ENCODE measurements around the gene KCNQ5. TPM values are rescaled to one million over a fixed set of nuclear protein-coding genes. Genes with fewer than 3 reads are reported as not detected.

KCNQ5 gene
- total and polyA plus RNA-seq, 9 donors, result 0.28 to 0.86 (median 0.57) TPM

- H3K9me3 ChIP-seq (replicated peaks; ENCODE audit: control insufficient read depth, low read depth, low read length), result no peaks in the 10 kb centered on the region
- H3K27me3 ChIP-seq (ENCODE audit: control insufficient read depth, insufficient read depth, low read length), result no peaks in the 10 kb centered on the region
- no peak overlapping the region for H3K27ac ChIP-seq (ENCODE audit: low read length)
- no peak overlapping the region for H3K4me3 ChIP-seq (ENCODE audit: low read length)
- 90% methylated on average over 4 of the region's 7 CpGs for WGBS (ENCODE audit: insufficient coverage)
- H3K4me1 ChIP-seq (ENCODE audit: control insufficient read depth, insufficient read depth, low read length), result no peaks in the 10 kb centered on the region
- DNase-seq, result no peak
- H3K36me3 ChIP-seq (ENCODE audit: control insufficient read depth, insufficient read depth, low read length), result no peaks in the 10 kb centered on the region
These were observed 192.1 kb downstream of the KCNQ5 start for GRCh38 chr6:72813807-72814596.

- H3K27ac ChIP-seq (ENCODE audit: low read length), result no peak overlapping the region
- WGBS (ENCODE audit: insufficient coverage), result 100% methylated on average over 1 of the region's 1 CpG
- no peaks in the 10 kb centered on the region for H3K9me3 ChIP-seq (replicated peaks; ENCODE audit: control insufficient read depth, low read depth, low read length)
- no peak overlapping the region for H3K4me3 ChIP-seq (ENCODE audit: low read length)
- no peaks in the 10 kb centered on the region for H3K36me3 ChIP-seq (ENCODE audit: control insufficient read depth, insufficient read depth, low read length)
- H3K4me1 ChIP-seq (ENCODE audit: control insufficient read depth, insufficient read depth, low read length), result no peaks in the 10 kb centered on the region
- no peaks in the 10 kb centered on the region for H3K27me3 ChIP-seq (ENCODE audit: control insufficient read depth, insufficient read depth, low read length)
- DNase-seq, result no peak
These were observed 194.2 kb downstream of the KCNQ5 start for GRCh38 chr6:72816022-72816421.

- H3K4me3 ChIP-seq (ENCODE audit: low read length), result no peak overlapping the region
- no peak for DNase-seq
- no peaks in the 10 kb centered on the region for H3K9me3 ChIP-seq (replicated peaks; ENCODE audit: control insufficient read depth, low read depth, low read length)
- H3K4me1 ChIP-seq (ENCODE audit: control insufficient read depth, insufficient read depth, low read length), result no peaks in the 10 kb centered on the region
- H3K27me3 ChIP-seq (ENCODE audit: control insufficient read depth, insufficient read depth, low read length), result no peaks in the 10 kb centered on the region
- WGBS (ENCODE audit: insufficient coverage), result 100% methylated on average over 1 of the region's 2 CpGs
- H3K36me3 ChIP-seq (ENCODE audit: control insufficient read depth, insufficient read depth, low read length), result no peaks in the 10 kb centered on the region
- H3K27ac ChIP-seq (ENCODE audit: low read length), result no peak overlapping the region
These were observed 195.3 kb downstream of the KCNQ5 start for GRCh38 chr6:72817208-72817607.

- H3K27me3 ChIP-seq (ENCODE audit: control insufficient read depth, insufficient read depth, low read length), result no peaks in the 10 kb centered on the region
- no peak overlapping the region for H3K4me3 ChIP-seq (ENCODE audit: low read length)
- no peaks in the 10 kb centered on the region for H3K36me3 ChIP-seq (ENCODE audit: control insufficient read depth, insufficient read depth, low read length)
- H3K27ac ChIP-seq (ENCODE audit: low read length), result no peak overlapping the region
- H3K9me3 ChIP-seq (replicated peaks; ENCODE audit: control insufficient read depth, low read depth, low read length), result no peaks in the 10 kb centered on the region
- DNase-seq, result no peak
- H3K4me1 ChIP-seq (ENCODE audit: control insufficient read depth, insufficient read depth, low read length), result no peaks in the 10 kb centered on the region
- 86% methylated on average over 2 of the region's 2 CpGs for WGBS (ENCODE audit: insufficient coverage)
These were observed 197.7 kb downstream of the KCNQ5 start for GRCh38 chr6:72819609-72820008.

GRCh38 chr6:72820153-72820552 is 198.3 kb downstream of the KCNQ5 start:
- H3K4me1 ChIP-seq (ENCODE audit: control insufficient read depth, insufficient read depth, low read length), result no peaks in the 10 kb centered on the region
- no CpG with 5 or more reads among the region's 3 CpGs for WGBS (ENCODE audit: insufficient coverage)

GRCh38 chr6:72820906-72821305 is 199.0 kb downstream of the KCNQ5 start:
- DNase-seq, result no peak
- no peak overlapping the region for H3K27ac ChIP-seq (ENCODE audit: low read length)
- WGBS (ENCODE audit: insufficient coverage), result 44% methylated on average over 1 of the region's 1 CpG
- no peaks in the 10 kb centered on the region for H3K9me3 ChIP-seq (replicated peaks; ENCODE audit: control insufficient read depth, low read depth, low read length)
- no peak overlapping the region for H3K4me3 ChIP-seq (ENCODE audit: low read length)
- no peaks in the 10 kb centered on the region for H3K27me3 ChIP-seq (ENCODE audit: control insufficient read depth, insufficient read depth, low read length)
- no peaks in the 10 kb centered on the region for H3K4me1 ChIP-seq (ENCODE audit: control insufficient read depth, insufficient read depth, low read length)
- no peaks in the 10 kb centered on the region for H3K36me3 ChIP-seq (ENCODE audit: control insufficient read depth, insufficient read depth, low read length)

More at GRCh38 chr6:72820153-72820552, 198.3 kb downstream of the KCNQ5 start:
- Histone ChIP-seq H3K27ac (ENCODE audit: low read length) (no peak overlapping the region), H3K36me3 (ENCODE audit: control insufficient read depth, insufficient read depth, low read length) (no peaks in the 10 kb centered on the region), H3K4me3 (ENCODE audit: low read length) (no peak overlapping the region), H3K27me3 (ENCODE audit: control insufficient read depth, insufficient read depth, low read length) (no peaks in the 10 kb centered on the region), H3K9me3 (replicated peaks; ENCODE audit: control insufficient read depth, low read depth, low read length) (no peaks in the 10 kb centered on the region)
- no peak for DNase-seq

- no peak overlapping the region for H3K27ac ChIP-seq (ENCODE audit: low read length)
- H3K9me3 ChIP-seq (replicated peaks; ENCODE audit: control insufficient read depth, low read depth, low read length), result no peaks in the 10 kb centered on the region
These were observed 200.2 kb downstream of the KCNQ5 start for GRCh38 chr6:72822023-72822422.

GRCh38 chr6:72822691-72823090 is 200.8 kb downstream of the KCNQ5 start:
- DNase-seq, result no peak
- Histone ChIP-seq H3K27ac (ENCODE audit: low read length) (no peak overlapping the region), H3K4me3 (ENCODE audit: low read length) (no peak overlapping the region), H3K36me3 (ENCODE audit: control insufficient read depth, insufficient read depth, low read length) (no peaks in the 10 kb centered on the region), H3K9me3 (replicated peaks; ENCODE audit: control insufficient read depth, low read depth, low read length) (no peaks in the 10 kb centered on the region), H3K4me1 (ENCODE audit: control insufficient read depth, insufficient read depth, low read length) (no peaks in the 10 kb centered on the region), H3K27me3 (ENCODE audit: control insufficient read depth, insufficient read depth, low read length) (no peaks in the 10 kb centered on the region)
- WGBS (ENCODE audit: insufficient coverage), result no CpG with 5 or more reads among the region's 1 CpG

More at GRCh38 chr6:72822023-72822422, 200.2 kb downstream of the KCNQ5 start:
- Histone ChIP-seq H3K4me1 (ENCODE audit: control insufficient read depth, insufficient read depth, low read length) (no peaks in the 10 kb centered on the region), H3K4me3 (ENCODE audit: low read length) (no peak overlapping the region), H3K36me3 (ENCODE audit: control insufficient read depth, insufficient read depth, low read length) (no peaks in the 10 kb centered on the region), H3K27me3 (ENCODE audit: control insufficient read depth, insufficient read depth, low read length) (no peaks in the 10 kb centered on the region)
- WGBS (ENCODE audit: insufficient coverage), result no CpG with 5 or more reads among the region's 1 CpG
- DNase-seq, result no peak

GRCh38 chr6:72824833-72825232 is 203.0 kb downstream of the KCNQ5 start:
- Histone ChIP-seq H3K4me1 (ENCODE audit: control insufficient read depth, insufficient read depth, low read length) (no peaks in the 10 kb centered on the region), H3K9me3 (replicated peaks; ENCODE audit: control insufficient read depth, low read depth, low read length) (no peaks in the 10 kb centered on the region), H3K36me3 (ENCODE audit: control insufficient read depth, insufficient read depth, low read length) (no peaks in the 10 kb centered on the region), H3K27ac (ENCODE audit: low read length) (no peak overlapping the region), H3K4me3 (ENCODE audit: low read length) (no peak overlapping the region), H3K27me3 (ENCODE audit: control insufficient read depth, insufficient read depth, low read length) (no peaks in the 10 kb centered on the region)
- DNase-seq, result no peak
- WGBS (ENCODE audit: insufficient coverage), result no CpG with 5 or more reads among the region's 2 CpGs

- DNase-seq, result no peak
- no peaks in the 10 kb centered on the region for H3K4me1 ChIP-seq (ENCODE audit: control insufficient read depth, insufficient read depth, low read length)
- H3K4me3 ChIP-seq (ENCODE audit: low read length), result no peak overlapping the region
- no peak overlapping the region for H3K27ac ChIP-seq (ENCODE audit: low read length)
- no peaks in the 10 kb centered on the region for H3K9me3 ChIP-seq (replicated peaks; ENCODE audit: control insufficient read depth, low read depth, low read length)
- H3K36me3 ChIP-seq (ENCODE audit: control insufficient read depth, insufficient read depth, low read length), result no peaks in the 10 kb centered on the region
- H3K27me3 ChIP-seq (ENCODE audit: control insufficient read depth, insufficient read depth, low read length), result no peaks in the 10 kb centered on the region
These were observed 203.5 kb downstream of the KCNQ5 start for GRCh38 chr6:72825315-72825911.
